ENCODE measurements around the gene APOE. TPM values are rescaled to one million over a fixed set of nuclear protein-coding genes. Genes with fewer than 3 reads are reported as not detected.
A peak's percentile ranks its signal among the peaks of the same experiment; 100 is the strongest.

APOE gene
- total and polyA plus RNA-seq, 2 of the 13 experiments (the other 11 are each of a cell fraction or from before 2014, with no cell fraction given), result 1,328 to 1,470 TPM

- TF ChIP-seq ZNF484 (CRISPR knock-in tag; IDR thresholded peaks at IDR 0.05; ENCODE audit: borderline replicate concordance, low read depth) (no peak), SAP130 (CRISPR knock-in tag; IDR thresholded peaks at IDR 0.05; ENCODE audit: low read depth) (peak; percentile 27; the same call in 1 of the 2 replicates), ARHGAP35 (CRISPR knock-in tag; IDR thresholded peaks at IDR 0.05; ENCODE audit: borderline replicate concordance) (no peak), ATF7-NPFF (CRISPR knock-in tag; IDR thresholded peaks at IDR 0.05; ENCODE audit: low read depth) (0 out of 2 replicates have a peak, but pooled peaks have one; percentile 24), E2F2 (CRISPR knock-in tag; IDR thresholded peaks at IDR 0.05; ENCODE audit: borderline replicate concordance) (no peak), ZNF569 (CRISPR knock-in tag; IDR thresholded peaks at IDR 0.05; ENCODE audit: borderline replicate concordance) (no peak), MLLT10 (CRISPR knock-in tag; IDR thresholded peaks at IDR 0.05) (no peak), POLR2A (IDR thresholded peaks at IDR 0.05; ENCODE audit: insufficient read depth in 1 of 2, low read depth in 2 of 2, low read length in 2 of 2) (peak; percentile 7 to 63; a peak in 2 of 4 replicates), TARDBP (CRISPR knock-in tag; IDR thresholded peaks at IDR 0.05) (0 out of 2 replicates have a peak, but pooled peaks have one; percentile 31), FIP1L1 (IDR thresholded peaks at IDR 0.05; ENCODE audit: borderline replicate concordance, insufficient read depth, low read depth, low read length) (no peak), ZNF329 (CRISPR knock-in tag; IDR thresholded peaks at IDR 0.05; ENCODE audit: low read depth) (0 out of 2 replicates have a peak, but pooled peaks have one; percentile 22), RARG (CRISPR knock-in tag; IDR thresholded peaks at IDR 0.05; ENCODE audit: low read depth) (no peak), RBFOX2 (IDR thresholded peaks at IDR 0.05; ENCODE audit: low read depth, low read length) (peak; percentile 66), U2AF1 (optimal IDR thresholded peaks at IDR 0.05; ENCODE audit: low read depth, low read length) (peak; percentile 48), ZNF280B (CRISPR knock-in tag; IDR thresholded peaks at IDR 0.05; ENCODE audit: borderline replicate concordance) (0 out of 2 replicates have a peak, but pooled peaks have one; percentile 35), TFE3 (CRISPR knock-in tag; IDR thresholded peaks at IDR 0.05) (no peak), FOXP1 (IDR thresholded peaks at IDR 0.05) (no peak), FOXP1 (CRISPR knock-in tag; IDR thresholded peaks at IDR 0.05) (no peak)
- TF ChIP-seq, protein P1, sequence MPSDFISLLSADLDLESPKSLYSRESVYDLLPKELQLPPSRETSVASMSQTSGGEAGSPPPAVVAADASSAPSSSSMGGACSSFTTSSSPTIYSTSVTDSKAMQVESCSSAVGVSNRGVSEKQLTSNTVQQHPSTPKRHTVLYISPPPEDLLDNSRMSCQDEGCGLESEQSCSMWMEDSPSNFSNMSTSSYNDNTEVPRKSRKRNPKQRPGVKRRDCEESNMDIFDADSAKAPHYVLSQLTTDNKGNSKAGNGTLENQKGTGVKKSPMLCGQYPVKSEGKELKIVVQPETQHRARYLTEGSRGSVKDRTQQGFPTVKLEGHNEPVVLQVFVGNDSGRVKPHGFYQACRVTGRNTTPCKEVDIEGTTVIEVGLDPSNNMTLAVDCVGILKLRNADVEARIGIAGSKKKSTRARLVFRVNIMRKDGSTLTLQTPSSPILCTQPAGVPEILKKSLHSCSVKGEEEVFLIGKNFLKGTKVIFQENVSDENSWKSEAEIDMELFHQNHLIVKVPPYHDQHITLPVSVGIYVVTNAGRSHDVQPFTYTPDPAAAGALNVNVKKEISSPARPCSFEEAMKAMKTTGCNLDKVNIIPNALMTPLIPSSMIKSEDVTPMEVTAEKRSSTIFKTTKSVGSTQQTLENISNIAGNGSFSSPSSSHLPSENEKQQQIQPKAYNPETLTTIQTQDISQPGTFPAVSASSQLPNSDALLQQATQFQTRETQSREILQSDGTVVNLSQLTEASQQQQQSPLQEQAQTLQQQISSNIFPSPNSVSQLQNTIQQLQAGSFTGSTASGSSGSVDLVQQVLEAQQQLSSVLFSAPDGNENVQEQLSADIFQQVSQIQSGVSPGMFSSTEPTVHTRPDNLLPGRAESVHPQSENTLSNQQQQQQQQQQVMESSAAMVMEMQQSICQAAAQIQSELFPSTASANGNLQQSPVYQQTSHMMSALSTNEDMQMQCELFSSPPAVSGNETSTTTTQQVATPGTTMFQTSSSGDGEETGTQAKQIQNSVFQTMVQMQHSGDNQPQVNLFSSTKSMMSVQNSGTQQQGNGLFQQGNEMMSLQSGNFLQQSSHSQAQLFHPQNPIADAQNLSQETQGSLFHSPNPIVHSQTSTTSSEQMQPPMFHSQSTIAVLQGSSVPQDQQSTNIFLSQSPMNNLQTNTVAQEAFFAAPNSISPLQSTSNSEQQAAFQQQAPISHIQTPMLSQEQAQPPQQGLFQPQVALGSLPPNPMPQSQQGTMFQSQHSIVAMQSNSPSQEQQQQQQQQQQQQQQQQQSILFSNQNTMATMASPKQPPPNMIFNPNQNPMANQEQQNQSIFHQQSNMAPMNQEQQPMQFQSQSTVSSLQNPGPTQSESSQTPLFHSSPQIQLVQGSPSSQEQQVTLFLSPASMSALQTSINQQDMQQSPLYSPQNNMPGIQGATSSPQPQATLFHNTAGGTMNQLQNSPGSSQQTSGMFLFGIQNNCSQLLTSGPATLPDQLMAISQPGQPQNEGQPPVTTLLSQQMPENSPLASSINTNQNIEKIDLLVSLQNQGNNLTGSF (CRISPR knock-in tag; IDR thresholded peaks at IDR 0.05), result no peak
Observed at GRCh38 chr19:44951179-44952159, 45.9 kb downstream of the APOE start (continued).

Measured in HepG2 (cell line).